HG03342 (cell line): ENCODE data around the gene SLC5A3.

Experiments
- ATAC-seq: cut with Tn5 transposase; IDR thresholded peaks from one replicate; pipeline ENCODE4 v1.9.1; 2021; ENCODE audit warnings: mild to moderate bottlenecking, moderate library complexity; ENCODE audit not compliant: unreplicated experiment

Gene SLC5A3

DNA sequence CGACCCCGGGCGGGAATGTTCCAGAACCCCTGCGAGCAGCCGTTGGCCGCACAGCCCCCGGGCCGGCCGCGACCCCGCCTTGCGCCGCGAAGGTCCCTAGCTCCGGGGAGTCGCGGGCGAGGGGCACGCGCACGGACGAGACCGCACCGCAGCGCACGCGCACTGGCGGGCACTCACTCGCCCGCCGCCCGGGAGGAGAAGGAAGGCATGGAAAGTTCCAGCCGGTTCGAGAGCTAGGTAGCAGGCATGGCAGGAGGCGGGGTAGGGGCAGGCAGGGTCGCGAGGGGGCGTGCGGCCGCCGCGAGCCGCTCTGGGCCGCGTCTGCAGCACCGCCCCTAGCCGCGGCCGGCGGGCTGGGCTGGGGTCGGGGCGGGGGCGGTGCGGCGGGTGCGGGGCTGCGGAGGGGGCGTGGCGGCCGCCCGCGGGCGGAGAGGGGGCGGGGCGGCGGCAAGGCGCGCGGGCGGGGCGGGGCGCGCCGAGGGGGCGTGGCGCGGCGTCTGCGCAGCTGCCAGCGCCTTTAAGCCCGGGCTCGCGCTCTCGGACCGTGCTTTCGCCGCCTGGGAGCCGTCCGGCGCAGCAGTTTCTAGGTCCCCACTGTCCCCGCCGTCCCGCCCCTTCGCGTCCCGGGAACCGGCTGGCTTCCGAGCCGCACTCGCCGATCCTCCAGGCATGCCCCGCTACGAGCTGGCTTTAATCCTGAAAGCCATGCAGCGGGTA, at the start of gene SLC5A3, which contains the start of gene MRPS6:
Gene SLC5A3 (plus strand): TSS at position 547 of the 717 bp plus-strand sequence. CDS start 21,621 bp downstream, outside the sequence.
Gene MRPS6 (plus strand): TSS at position 547 of the 717 bp plus-strand sequence. CDS start 123 bp downstream, at position 670.
- ATAC-seq = peak; percentile 76

DNA sequence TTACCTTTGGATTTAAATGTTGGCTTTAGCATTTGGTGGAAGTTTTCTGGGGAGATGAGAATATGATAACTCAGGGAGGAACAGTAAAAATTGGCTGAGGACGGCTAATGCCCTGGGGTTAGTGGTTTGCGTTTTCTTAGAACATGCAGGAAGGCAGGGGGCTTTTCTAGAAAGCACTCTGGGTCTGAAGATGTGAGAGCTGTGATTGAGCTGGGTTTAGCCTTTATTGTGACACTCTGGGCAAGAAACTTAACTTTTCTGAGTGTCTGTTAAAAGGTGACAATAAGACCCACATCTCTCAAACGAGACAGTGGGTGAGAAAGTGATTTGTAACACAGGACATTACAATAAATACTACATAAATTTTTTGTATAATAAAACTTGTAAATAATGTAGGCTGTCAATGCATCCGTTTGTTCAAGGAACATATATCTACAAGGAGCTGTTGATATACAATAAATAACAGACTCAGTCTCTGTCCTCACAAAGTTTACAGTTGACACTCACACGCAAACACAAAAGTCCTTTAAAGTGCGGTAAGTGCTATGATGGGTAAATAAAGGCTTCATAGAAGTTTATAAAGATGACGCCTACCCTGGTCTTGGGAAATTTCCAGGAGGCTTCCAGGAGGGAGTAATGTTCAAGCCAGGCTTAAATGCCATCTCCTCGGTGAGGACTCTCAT, 49.5 kb upstream of the SLC5A3 start:
- no peak for ATAC-seq

DNA sequence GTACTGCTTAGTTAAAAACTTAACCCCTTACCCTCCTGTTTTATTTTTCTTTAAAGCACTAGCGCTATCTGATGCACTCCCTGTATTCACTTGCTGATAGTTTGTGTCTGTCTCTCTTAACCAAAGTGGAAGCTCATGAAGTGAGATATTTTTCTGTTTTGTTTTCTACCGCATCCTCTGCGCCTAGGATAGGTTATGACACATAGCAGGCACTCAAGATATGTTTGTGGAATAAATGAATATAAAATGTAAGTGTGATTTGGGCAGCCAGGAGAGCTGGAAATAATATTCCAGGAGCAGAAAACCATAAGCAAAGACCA, 49.0 kb upstream of the SLC5A3 start:
- no peak for ATAC-seq

DNA sequence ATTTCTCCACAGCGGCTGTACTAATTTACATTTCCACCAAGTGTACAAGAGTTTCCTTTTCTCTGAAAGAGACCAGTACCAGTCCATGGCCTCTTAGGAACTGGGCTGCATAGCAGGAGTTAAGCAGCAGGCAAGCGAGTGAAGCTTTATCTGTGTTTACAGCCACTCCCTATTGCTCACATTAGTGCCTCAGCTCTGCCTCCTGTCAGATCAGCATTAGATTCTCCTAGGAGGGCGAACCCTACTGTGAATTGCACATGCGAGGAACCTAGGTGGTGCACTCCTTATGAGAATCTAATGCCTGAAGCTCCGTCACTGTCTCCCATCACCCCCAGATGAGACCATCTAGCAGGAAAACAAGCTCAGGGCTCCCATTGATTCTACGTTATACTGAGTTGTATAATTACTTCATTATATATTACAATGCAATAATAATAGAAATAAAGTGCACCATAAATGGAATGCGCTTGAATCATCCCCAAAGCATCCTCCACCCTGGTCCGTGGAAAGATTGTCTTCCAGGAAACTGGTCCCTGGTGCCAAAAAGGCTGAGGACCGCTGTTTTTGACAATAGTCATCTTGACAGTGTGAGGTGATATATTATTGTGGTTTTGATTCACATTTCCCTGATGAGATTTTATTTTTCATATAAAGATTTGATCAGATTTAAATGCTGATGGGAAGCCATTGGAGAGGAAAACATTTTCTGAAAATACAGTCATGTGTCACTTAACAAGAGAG, 45.5 kb upstream of the SLC5A3 start:
- ATAC-seq = no peak

DNA sequence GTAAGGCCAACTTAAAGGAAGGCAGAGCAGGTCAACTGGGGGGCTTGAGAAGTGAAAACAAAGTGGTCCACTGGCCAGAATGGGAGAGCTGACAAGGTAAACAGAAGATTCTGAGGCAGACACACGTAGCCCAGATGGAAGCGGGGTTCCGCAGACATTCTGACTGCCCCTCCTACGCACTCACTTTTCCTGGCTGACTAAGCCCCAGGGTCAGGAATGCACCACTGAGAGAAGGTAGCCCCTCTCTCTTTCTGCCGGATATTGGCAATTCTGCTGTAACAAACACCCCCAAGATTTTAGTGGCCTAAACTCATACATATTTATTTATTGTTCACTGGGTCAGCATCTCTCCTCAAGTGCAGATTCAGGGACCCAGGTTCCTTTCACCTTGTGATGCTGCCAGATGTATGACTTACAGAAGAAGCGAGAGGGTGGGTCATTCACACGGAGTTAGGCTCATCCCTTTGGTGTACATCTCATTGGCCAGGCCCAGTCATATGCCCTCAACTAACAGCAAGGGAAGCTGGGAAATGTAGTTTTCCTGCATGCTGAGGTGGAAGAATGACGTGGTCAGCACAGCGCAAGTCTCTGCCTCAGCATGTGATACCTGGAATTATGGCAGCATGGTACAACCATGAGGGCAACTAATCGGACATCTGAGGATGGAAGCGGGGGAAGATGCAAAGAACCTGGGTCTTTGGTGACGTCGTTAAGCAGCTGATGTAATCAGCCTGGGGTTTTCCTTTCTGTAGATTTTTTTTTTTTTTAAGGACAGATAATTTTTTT, 43.4 kb upstream of the SLC5A3 start:
- peak; percentile 72 for ATAC-seq

DNA sequence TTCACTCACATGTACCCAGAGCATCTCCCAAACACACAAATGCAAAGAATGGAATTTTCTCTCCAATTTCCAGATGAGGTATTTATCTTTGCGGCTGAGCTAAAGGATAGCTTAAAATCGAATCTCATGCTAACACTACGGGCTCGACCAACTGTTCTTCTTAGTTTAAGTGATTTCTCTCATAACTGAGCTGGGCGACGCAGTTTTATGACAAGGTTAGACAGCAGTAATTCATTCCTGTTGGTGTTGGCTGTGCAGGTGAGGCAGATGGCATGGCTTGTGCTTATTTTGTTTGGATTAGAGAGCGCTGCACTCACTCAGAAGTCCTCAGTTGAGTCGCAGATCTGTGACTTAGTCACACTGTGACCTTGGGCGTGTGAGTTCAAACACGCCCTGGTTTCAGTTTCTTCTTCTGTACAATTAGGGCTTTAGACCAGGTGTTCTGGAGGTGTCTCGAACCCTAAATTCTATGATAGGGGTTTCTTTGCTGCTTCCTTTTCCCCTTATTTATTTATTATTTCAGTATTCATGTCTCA, 41.5 kb upstream of the SLC5A3 start:
- no peak for ATAC-seq

DNA sequence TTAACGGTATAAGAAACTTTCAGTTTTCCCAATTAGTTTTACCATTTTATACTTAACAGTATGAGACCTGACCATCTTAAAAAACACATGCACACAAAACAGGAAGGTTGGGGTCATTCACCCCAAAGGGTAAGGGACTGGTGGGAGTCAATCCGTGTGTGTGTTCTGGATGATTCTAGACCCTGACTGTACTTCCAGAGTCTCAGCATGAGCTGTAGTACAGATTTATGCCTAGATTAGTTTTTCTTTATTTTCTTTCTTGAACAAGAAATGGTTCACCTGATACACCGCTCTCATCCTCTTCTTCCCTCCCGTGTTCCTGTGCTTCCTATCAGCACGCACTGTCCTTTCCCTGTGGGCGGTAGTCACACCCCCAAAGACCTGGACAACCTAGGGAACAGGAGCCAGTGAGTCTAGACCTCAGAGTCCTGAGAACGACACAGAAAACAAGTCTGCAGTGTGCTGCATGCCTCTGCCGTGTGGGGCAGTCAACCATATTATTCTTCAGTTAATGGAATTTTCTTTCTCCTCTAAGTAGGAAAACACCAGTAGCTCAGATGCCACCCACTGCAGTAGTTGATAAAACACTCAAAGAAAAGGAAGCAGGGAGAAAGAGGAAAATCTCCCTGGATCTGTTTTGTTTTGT, 38.9 kb upstream of the SLC5A3 start:
- no peak for ATAC-seq

DNA sequence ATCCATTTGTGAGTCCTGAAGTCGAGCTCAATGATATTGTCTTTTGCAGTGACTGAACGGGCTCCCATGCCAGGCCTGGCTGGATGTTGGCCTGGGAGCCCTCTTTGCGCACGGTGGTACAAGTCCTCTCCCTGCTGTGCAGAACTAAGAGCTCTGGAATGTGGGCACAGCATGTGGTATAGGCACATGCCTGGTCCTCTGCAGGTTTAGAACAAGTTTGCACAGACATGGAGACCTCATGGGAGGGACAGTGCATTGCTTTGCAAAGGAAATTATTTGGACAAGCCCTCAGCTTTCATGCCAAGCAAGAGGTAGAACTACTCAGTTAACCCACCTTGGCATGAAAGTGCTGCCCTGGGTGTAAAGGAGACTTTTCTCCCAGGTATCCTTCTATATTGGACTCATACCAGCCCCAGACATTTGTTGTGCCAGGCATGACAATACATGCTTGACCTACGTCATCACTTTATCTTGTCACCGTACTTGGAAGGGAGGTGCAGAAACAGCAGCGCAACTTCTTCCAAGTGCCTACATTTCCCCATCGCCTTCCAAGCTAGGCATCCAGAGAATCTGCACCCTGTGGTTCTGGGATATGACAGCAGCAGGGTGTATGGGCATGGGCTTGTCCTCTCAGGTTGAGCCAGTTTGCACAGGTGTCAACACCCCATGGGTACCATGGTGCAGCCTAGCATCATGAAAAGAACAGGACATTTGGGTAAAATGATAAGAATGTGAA, 37.6 kb upstream of the SLC5A3 start:
- ATAC-seq = no peak

DNA sequence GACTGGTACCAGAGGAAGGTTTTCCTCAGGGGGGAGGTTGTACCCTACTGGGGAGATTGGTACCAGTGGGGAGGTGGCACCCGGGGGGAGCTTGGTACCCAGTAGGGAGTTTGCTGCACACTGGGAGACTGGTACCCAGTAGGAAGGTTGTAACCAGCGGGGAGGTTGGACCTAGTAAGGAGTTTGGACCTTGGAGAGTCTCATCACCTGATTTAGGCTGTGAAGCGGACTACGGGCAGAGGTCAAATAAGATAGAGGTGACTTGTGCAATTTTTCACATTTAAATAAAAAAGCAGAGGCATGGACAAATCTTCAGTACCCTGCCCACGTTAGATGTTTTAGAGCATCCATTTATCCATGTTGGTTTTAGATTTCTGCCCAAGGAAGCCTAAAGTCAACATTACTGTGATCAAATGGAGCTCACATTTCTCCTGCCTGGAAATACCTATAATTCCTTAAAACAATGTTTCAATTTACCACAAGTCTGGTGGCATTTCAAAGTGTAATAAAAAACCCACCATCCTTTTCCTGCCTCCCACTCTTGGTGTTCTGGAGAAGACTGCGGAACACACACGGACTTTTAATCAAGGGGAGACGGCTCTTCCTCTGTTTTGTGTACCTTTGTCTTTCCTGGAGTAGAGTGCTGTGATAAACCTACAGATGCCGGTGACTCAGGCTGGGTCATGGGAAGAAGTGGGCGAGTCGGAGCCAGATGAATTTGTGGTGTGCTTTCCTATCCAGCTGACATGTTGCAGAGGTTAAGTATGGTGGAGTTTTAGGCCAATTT, 36.2 kb upstream of the SLC5A3 start:
- ATAC-seq = no peak

DNA sequence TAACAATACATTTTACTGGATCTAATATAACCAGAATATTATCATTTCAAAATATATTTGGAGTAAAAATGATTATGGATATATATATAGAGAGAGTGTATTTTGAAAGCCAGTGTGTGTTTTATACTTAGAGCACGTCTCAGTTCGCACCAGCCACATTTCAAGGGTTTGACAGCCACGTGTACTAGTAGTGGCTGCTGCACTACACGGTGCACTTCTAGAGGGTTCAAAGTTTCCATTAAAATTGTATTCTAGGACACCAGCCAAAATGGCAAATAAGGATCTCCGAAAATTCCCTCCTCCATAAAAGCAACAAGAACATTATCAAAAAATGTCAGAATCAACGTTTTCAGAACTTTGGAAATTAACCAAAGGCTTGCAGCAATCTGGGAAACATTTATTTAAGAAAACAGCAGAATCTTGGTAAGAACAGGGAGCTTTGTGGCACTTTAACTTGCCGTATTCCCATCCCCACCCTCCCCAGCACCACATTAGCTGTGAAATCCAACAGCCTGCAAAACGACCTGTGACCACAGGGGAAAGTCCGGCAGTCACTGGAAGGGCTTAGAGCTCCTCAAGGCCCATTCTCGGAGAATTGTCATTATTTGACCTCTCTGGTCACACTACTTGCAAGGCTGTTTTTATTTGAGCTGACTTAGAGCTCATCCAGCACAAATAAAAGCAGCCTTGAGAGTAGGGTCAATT, 33.5 kb upstream of the SLC5A3 start:
- no peak for ATAC-seq

DNA sequence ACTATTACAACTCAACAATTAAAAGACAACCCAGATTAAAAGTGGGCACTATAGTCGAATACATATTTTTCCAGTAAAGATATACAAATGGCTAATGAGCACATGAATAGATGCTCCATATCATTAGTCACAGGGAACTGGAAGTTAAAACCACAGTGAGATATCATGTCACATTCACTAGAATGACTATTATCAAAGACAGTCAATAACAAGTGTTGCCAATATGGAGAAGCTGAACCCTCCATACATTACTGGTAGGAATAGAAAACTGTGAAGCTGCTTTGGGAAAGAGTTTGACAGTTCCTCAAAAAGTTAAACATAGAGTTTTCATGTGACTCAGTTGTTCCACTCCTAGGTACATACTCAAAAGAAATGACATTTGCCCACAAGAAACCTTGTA, 30.6 kb upstream of the SLC5A3 start:
- ATAC-seq = no peak

DNA sequence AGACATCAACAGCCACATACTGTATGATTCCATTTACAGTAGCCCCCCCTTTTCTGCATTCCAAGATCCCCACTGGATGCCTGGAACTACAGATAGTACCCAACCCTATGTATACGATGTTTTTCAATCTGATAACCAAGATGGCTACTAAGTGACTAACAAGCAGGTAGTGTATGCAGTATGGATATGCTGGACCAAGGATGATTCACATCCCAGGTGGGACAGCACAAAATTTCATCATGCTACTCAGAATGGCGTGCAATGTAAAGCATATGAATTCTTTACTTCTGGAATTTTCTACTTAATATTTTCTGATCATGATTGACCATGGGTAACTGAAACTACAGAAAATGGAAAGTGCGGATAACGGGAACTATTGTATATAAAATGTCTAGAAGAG, 30.0 kb upstream of the SLC5A3 start:
- no peak for ATAC-seq

DNA sequence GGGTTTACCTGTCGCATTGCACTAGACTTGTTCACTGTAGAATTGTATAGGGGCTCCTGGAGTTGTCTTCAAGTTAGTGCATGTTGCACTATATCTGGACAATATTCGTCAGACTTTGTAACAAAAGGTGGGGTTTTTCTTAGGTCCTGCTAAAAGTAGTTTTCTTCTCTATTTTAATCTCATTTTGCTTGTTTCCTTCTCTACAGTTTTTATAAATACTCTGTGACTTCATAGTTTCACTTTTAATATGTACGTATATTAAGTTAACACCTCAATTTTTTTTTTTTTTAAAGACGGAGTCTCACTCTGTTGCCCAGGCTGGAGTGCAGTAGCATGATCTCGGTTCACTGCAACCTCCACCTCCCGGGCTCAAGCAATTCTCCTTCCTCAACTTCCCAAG, 26.5 kb upstream of the SLC5A3 start:
- ATAC-seq = no peak

DNA sequence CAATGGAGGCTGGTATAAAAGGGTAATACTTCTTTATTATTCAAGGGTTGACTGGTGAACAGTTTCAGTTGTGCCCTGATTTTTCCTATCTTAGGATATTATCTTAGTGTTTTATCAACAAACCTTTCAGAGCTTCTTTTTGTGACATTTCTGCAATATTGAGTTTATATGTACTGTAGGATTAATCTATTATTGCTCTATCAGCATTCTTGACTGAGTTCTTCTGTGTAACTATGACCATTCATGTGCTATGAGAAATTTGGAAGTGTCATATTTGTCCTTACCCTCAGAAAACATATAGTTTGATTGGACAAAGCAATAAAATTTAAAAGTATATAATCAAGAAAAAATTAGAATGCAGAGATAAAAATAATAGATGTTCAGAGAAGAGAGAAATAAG, 25.5 kb upstream of the SLC5A3 start:
- ATAC-seq = no peak

DNA sequence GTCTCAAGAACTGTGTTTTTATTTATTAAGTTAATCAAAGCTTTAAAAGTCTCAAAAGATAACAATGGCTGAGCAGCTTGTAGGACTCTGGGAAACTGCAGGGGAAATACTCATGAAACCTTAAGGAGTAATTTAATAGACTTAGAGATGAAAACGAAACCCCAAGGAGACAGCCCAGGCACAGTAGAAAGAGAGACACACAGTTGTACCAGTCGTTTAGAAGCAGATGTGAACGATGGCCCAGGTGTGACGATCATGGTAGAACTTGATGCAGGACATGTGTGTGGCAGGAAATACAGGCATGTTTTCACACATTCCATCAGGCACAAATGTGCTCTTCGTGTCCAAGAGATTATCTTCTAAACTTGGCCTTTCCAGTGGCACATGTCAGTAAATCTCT, 21.2 kb upstream of the SLC5A3 start:
- ATAC-seq = no peak

DNA sequence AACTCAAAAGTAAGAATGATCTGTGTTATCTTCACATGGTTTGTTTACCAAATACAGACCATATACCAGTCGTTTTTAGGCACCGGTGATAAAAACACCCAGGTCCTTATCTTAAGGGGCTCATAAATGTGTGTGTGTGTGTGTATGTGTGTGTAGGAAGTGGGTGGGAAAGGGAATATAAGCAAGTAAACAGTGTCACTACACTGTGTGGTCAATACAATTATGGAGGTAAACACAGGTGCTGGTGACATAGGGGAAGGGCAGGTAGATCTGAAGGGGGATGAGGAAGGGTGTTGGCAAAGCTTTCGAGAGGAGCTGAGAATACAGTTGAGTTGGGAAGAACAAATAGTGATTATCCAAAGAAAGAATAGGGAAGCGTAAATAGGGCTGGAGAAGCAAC, 19.1 kb upstream of the SLC5A3 start:
- no peak for ATAC-seq

DNA sequence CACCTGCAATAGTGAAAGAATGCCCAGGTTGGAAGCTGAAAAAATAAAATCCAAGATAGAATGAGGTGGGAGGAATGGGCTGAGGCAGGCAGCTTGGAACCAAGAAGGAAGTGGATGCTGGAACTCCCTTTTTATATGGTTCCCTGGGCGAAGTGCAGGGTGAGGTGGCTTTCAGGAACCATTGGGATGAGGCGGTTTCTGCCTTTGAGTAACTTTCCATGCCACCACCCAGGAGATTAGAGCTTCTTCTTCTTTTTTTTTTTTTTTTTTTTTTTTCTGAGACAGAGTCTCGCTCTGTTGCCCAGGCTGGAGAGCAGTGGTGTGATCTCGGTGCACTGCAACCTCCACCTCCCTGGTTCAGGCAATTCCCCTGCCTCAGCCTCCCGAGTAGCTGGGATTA, 17.8 kb upstream of the SLC5A3 start:
- no peak for ATAC-seq

DNA sequence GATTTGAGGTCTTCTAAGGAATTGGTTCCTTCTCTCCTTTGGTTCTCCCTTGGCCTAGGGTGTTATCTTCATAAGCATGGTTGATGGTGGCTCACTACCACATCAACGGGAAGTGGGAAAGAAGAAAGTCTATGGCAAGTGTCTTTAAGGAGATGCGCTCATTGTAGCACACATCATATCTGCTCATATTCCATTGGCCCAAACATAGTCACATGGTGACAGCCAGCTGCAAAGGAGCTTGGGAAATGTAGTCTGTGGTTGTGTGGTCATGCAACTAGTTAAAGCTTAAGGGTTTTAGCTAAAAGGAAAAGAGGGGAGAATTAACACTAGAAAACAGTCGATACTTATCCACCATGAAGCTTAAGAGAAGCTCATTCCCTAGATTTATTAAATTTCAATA, 11.4 kb upstream of the SLC5A3 start:
- no peak for ATAC-seq
